Activated CD8-positive, alpha-beta T cell treated with anti-CD3 and anti-CD28 coated beads for 36 hours (primary cell): Measurements from ENCODE around the gene MYH7B. TPM values are rescaled to one million over a fixed set of nuclear protein-coding genes. Genes with fewer than 3 reads are reported as not detected.

Experiments used
- ATAC-seq: fragments of 200-7000 bp; cut with Tn5 transposase; one replicate; pipeline ENCODE4 v1.10.0; 2021; ENCODE audit warnings: mild to moderate bottlenecking, moderate library complexity
- CTCF ChIA-PET: fragments of 350-600 bp; sonication (Branson Sonifier 250); formaldehyde crosslinking; loops from one replicate; lab custom pipeline; 2021; ENCODE audit warnings: antibody characterized with exemption; lab: Charles Lee
- POLR2A ChIA-PET: fragments of 350-600 bp; sonication (Branson Sonifier 250); formaldehyde crosslinking; loops from one replicate; lab custom pipeline; 2021; ENCODE audit warnings: antibody characterized with exemption; lab: Charles Lee
- DNase-seq: peaks from one replicate; pipeline ENCODE4 v3.0.0-alpha.2; 2020
- H3K27ac Mint-ChIP-seq: one replicate; pipeline ENCODE4 v1.8.0; 2021; ENCODE audit warnings: mild to moderate bottlenecking, mixed read lengths
- H3K27me3 Mint-ChIP-seq: one replicate; pipeline ENCODE4 v1.8.0; 2021; ENCODE audit warnings: mixed read lengths
- H3K36me3 Mint-ChIP-seq: one replicate; pipeline ENCODE4 v1.8.0; 2021; ENCODE audit warnings: low read depth, mixed read lengths
- H3K4me1 Mint-ChIP-seq: one replicate; pipeline ENCODE4 v1.8.0; 2021; ENCODE audit warnings: low read depth, mixed read lengths
- H3K4me3 Mint-ChIP-seq: one replicate; pipeline ENCODE4 v1.8.0; 2021; ENCODE audit warnings: mild to moderate bottlenecking, moderate library complexity, mixed read lengths
- H3K9me3 Mint-ChIP-seq: one replicate; pipeline ENCODE4 v1.8.0; 2021; ENCODE audit warnings: mixed read lengths
- CTCF ChIP-seq: fragments of 200-600 bp; IDR thresholded peaks from one replicate; pipeline ENCODE4 v1.8.0; 2022; ENCODE audit warnings: antibody characterized with exemption, mild to moderate bottlenecking
- intact Hi-C: fragments of 100-400 bp; cut with micrococcal nuclease; formaldehyde crosslinking; loops from one replicate; pipeline ENCODE4 v1.10.0; 2022
- total RNA-seq, 2 experiments: library from RNA; stranded (reverse); gene quantifications; one replicate each; pipeline ENCODE4 v1.2.3, GENCODE V29; 2021

Gene MYH7B
- total RNA-seq, 2 experiments from 2014 or later = 0.22 to 0.38 TPM

GRCh38 chr20:34994509-34995131, 39.0 kb downstream of the MYH7B start:
- ATAC-seq (no peak), DNase-seq (no peak)
- Mint-ChIP-seq H3K4me1 (no peaks in the 10 kb centered on the region), H3K9me3 (no peaks in the 10 kb centered on the region), H3K27me3 (no peaks in the 10 kb centered on the region), H3K4me3 (no peak overlapping the region), H3K36me3 (peaks cover 16% of the 10 kb centered on the region), H3K27ac (no peak overlapping the region)
- ChIA-PET POLR2A (interaction anchor here (1.1 kb wide), 1 partner anchor 22 kb away, joined by 3 read pairs; no protein-coding TSS in a partner anchor), CTCF (no interaction called here)
- intact Hi-C loops = no loop called here
- no peak for TF ChIP-seq CTCF

GRCh38 chr20:34995192-34995591, 39.5 kb downstream of the MYH7B start:
- TF ChIP-seq CTCF = no peak
- H3K36me3 Mint-ChIP-seq = peaks cover 16% of the 10 kb centered on the region
- no peaks in the 10 kb centered on the region for H3K9me3 Mint-ChIP-seq
- DNase-seq (no peak), ATAC-seq (no peak)
- H3K4me1 Mint-ChIP-seq = no peaks in the 10 kb centered on the region
- no peak overlapping the region for H3K4me3 Mint-ChIP-seq
- H3K27me3 Mint-ChIP-seq = no peaks in the 10 kb centered on the region
- POLR2A ChIA-PET = interaction anchor here (1.1 kb wide), 1 partner anchor 21 kb away, joined by 3 read pairs; no protein-coding TSS in a partner anchor
- intact Hi-C loops = no loop called here
- CTCF ChIA-PET = interaction anchor here (0.7 kb wide), 1 partner anchor 121 kb away, joined by 3 read pairs; no protein-coding TSS in a partner anchor
- no peak overlapping the region for H3K27ac Mint-ChIP-seq

- H3K27me3 Mint-ChIP-seq = no peaks in the 10 kb centered on the region
- no peak overlapping the region for H3K27ac Mint-ChIP-seq
- no peak for ATAC-seq
- DNase-seq = no peak
- no peak for TF ChIP-seq CTCF
- H3K4me1 Mint-ChIP-seq = no peaks in the 10 kb centered on the region
- peaks cover 16% of the 10 kb centered on the region for H3K36me3 Mint-ChIP-seq
- POLR2A ChIA-PET = interaction anchor here (1.1 kb wide), 1 partner anchor 21 kb away, joined by 3 read pairs; no protein-coding TSS in a partner anchor
- intact Hi-C loops = no loop called here
- CTCF ChIA-PET = interaction anchor here (0.7 kb wide), 1 partner anchor 122 kb away, joined by 3 read pairs; no protein-coding TSS in a partner anchor
- H3K4me3 Mint-ChIP-seq = no peak overlapping the region
- no peaks in the 10 kb centered on the region for H3K9me3 Mint-ChIP-seq
Observed at GRCh38 chr20:34995696-34996095, 40.0 kb downstream of the MYH7B start.

- POLR2A ChIA-PET = interaction anchor here (0.6 kb wide), 1 partner anchor 1012 kb away, joined by 3 read pairs; no protein-coding TSS in a partner anchor
Observed at GRCh38 chr20:34996243-34997028, 40.8 kb downstream of the MYH7B start.

More at GRCh38 chr20:34996243-34997028, 40.8 kb downstream of the MYH7B start:
- no peaks in the 10 kb centered on the region for H3K9me3 Mint-ChIP-seq
- H3K36me3 Mint-ChIP-seq = peaks cover 19% of the 10 kb centered on the region
- H3K27me3 Mint-ChIP-seq = no peaks in the 10 kb centered on the region
- intact Hi-C loops = no loop called here
- H3K4me1 Mint-ChIP-seq = no peaks in the 10 kb centered on the region
- H3K4me3 Mint-ChIP-seq = no peak overlapping the region
- CTCF ChIA-PET = no interaction called here
- no peak for DNase-seq
- no peak for TF ChIP-seq CTCF
- no peak overlapping the region for H3K27ac Mint-ChIP-seq
- no peak for ATAC-seq
